ENCODE measurements around the gene SLC39A1. TPM values are rescaled to one million over a fixed set of nuclear protein-coding genes. Genes with fewer than 3 reads are reported as not detected.
"Not testable (repeated sequence)": the region's sequence is repeated elsewhere in the genome, so short reads cannot be mapped to it uniquely, and the experiment has no call there.

The SLC39A1 gene
- total RNA-seq, 2 donors from 2014 or later = 14.1 to 16.4 TPM

DNA sequence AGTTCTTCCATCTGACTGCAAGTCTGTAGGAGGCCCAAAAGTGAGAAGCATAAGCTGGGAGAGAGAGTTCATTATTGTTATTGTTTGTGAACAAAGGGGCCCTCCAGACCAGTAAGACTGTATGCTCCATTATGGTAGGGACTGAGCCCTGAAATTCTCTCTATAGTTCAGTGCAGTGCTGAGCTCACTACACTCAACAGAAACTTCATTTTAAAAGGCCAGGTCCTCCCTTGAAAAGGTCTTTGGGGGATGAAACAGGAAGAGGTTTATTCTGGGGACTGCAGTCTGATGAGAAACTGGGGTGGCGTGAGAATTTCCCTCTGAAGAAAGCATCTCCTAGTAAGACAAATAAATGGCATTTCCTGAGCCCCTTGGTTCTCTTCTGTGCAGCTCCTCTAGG lies 35.1 kb downstream of the SLC39A1 start:
- Mint-ChIP-seq H3K27me3 (no peaks in the 10 kb centered on the region), H3K4me1 (peaks cover 19% of the 10 kb centered on the region), H3K36me3 (ENCODE audit: low read depth) (no peaks in the 10 kb centered on the region), H3K27ac (peak overlapping the region; percentile 39), H3K4me3 (peak overlapping the region; percentile 19)
- DNase-seq = no peak
- ATAC-seq = no peak
- no peaks in the 10 kb centered on the region for H3K9me3 ChIP-seq (ENCODE audit: control insufficient read depth, low read length, poor library complexity, severe bottlenecking)

DNA sequence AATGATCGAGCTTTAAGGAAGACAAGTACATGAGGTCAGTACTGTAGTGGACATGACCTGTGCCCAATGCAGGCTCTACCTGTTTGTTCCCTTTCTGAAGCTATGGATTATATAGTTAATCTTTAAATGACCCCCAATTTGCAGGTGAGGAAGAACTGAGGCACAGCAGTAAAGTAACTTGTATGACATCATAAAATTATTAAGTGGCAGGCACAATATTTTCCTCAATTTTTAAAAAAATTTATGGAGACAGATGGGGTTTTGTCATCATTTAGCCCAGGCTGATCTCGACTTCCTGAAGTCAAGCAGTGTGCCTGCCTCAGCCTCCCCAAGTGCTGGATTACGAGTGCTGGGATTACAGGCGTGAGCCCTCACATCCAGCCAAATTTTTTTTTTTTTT lies 36.9 kb downstream of the SLC39A1 start:
- Mint-ChIP-seq H3K27me3 (no peaks in the 10 kb centered on the region), H3K4me3 (no peak overlapping the region), H3K27ac (peak overlapping the region; percentile 19), H3K36me3 (ENCODE audit: low read depth) (no peaks in the 10 kb centered on the region), H3K4me1 (peaks cover 32% of the 10 kb centered on the region)
- DNase-seq (no peak), ATAC-seq (no peak)
- no peaks in the 10 kb centered on the region for H3K9me3 ChIP-seq (ENCODE audit: control insufficient read depth, low read length, poor library complexity, severe bottlenecking)

DNA sequence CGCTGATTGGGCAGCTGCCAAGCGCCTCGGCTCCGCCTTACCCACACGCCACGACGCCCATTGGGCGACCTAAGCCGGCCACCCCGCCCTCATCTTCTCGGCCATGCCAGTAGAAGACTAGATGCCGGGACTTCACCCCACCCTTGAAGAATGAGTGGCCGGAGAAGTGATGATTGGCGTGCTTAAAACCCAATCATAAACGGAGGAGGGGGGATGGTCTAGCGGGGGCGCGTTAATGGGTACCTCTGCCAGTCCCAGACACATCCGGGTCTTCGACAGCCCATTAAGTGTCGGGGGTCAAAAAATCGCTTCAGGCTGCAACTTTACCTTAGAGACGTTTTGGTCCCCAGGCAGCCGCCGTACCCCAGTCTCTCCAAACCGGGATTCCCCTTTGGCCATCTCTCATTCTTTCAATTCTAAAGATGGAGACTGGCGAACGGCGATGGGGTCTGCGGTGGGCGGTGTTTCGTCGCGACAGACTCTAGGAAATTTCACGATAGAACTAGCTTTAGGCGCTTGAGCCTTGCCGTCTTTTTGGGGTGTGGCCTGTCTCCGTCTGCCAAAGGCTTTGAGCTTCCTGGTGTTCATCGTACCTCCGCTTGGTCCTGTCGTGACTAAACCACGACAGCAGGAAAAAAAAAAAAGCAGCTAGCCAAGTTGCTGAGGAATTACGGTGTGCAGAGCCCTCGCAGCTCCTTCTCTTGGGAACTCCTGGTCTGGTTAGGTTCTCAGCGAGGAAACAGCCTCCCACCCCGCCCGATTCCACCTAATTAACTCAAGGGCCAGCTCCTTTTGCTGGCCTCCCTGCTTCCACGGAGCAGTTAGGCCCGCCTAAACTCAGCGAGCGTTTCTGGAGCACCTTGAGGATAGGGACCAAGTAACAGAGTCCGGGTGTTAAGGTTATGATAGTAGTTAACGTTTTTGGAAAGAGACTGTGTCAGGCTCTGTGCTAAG lies 40.1 kb downstream of the SLC39A1 start, which contains the start of gene GATAD2B:
Gene GATAD2B (minus strand): TSS at position 1 of the 954 bp plus-strand sequence. CDS start 94,625 bp downstream, outside the sequence.
- H3K27me3 Mint-ChIP-seq = no peaks in the 10 kb centered on the region
- H3K4me1 Mint-ChIP-seq = peaks cover 45% of the 10 kb centered on the region
- H3K27ac Mint-ChIP-seq = peak within 1 kb of the TSS; percentile 99
- H3K9me3 ChIP-seq (ENCODE audit: control insufficient read depth, low read length, poor library complexity, severe bottlenecking) = no peaks in the 10 kb centered on the region
- DNase-seq = peak; percentile 96 to 98 (median 96)
- no peaks in the 10 kb centered on the region for H3K36me3 Mint-ChIP-seq (ENCODE audit: low read depth)
- H3K4me3 Mint-ChIP-seq = peak within 1 kb of the TSS; percentile 97
- ATAC-seq = peak; percentile 93

DNA sequence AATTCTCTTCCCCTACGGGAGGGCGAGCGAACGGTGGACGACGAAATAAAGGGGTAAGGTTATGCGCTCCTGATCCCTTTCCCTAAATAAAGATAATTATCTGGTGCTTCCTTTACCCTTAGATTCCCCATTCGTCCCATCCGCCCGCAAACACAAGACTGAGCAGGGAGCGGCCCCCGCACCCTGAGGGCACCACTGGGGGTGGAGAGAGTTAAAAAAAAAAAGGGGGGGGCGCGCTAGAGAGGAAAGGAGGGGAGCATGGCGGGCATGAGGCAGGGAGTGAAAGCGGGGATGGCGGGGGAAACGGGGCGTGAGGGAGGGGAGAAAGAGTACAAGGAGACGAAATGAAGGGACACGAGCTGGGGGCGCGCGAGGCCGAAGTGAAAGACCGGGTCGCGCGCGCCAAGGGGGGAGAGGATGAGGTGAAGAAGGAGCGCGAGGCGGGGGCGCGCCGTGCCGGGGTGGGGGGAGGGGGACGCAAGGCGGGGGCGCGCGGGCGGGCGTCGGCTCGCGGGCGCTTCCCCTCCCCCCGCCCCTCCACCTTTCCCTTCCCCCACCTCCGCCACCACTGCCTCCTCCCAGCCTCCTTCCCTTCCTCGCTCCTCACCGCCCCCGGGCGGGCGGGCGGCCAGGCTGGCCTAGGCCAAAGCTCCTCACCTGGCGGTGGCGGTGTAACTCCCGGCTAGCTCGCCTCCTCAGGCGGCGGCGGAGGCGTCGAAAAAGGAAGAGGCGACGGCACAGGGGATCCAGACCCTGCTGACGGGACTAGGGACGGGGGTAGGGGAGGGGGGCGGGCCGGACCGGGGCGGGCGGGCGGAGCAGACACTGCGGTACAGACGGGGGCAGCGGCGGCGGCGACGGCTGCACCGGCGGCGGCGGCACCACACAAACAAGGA lies 41.0 kb downstream of the SLC39A1 start:
- H3K9me3 ChIP-seq (ENCODE audit: control insufficient read depth, low read length, poor library complexity, severe bottlenecking) = no peaks in the 10 kb centered on the region
- peaks cover 51% of the 10 kb centered on the region for H3K4me1 Mint-ChIP-seq
- peak; percentile 18 for ATAC-seq

DNA sequence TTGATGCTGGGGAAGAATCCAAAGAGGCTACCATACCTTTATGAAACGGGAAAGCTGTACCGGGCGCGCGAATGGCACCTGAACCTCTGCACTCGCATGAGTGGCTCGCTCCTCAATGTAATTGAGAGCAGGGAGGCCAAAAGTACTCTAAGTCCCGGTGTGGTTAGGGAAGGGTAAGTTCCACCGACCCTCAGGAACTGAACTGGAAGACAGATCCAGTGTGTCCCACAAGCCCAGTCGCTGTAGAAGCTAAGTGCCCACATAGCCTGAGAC lies 41.6 kb downstream of the SLC39A1 start:
- peaks cover 53% of the 10 kb centered on the region for H3K4me1 Mint-ChIP-seq
- DNase-seq (no peak), ATAC-seq (no peak)
- peak overlapping the region; percentile 99 for H3K27ac Mint-ChIP-seq
- no peaks in the 10 kb centered on the region for H3K36me3 Mint-ChIP-seq (ENCODE audit: low read depth)
- H3K9me3 ChIP-seq (ENCODE audit: control insufficient read depth, low read length, poor library complexity, severe bottlenecking) = no peaks in the 10 kb centered on the region
- no peaks in the 10 kb centered on the region for H3K27me3 Mint-ChIP-seq
- H3K4me3 Mint-ChIP-seq = peak overlapping the region; percentile 97

More for the DNA sequence above, 41.0 kb downstream of the SLC39A1 start:
- peak overlapping the region; percentile 97 for H3K4me3 Mint-ChIP-seq
- no peaks in the 10 kb centered on the region for H3K27me3 Mint-ChIP-seq
- peak overlapping the region; percentile 99 for H3K27ac Mint-ChIP-seq
- DNase-seq = peak in 1 of 3 donors; percentile 48
- no peaks in the 10 kb centered on the region for H3K36me3 Mint-ChIP-seq (ENCODE audit: low read depth)

DNA sequence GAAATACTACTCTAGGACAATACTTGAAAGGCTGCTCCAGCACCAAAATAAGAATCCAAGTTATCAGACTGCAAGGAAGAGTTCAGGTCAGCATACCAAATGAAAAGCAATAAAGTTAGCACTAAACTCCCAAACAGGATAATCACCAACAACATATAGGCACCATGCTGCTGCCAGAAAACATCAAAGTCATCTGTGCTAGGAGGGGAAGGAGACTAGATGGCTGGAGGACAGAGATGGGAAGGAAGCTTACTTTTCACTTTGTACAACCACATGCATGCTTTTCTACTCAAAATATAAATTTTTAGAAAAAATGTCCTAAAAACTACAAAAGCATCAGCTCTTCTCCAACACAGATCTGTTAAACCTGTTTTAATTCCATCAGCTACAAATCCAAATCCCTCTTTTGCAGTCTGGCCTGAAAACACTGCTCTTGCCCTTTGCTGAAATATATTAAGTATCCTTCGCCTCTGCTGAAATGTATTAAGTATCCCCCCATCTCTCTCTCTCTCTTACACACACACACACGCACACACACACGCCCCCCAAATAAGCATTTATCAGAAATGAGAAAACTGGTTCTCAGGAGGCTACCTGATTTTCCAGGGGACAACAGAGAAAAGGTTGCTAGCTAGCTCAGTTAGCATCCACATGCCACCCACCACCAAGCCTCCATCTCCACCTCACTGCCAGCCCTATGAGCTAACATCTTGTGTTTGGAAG lies 42.1 kb downstream of the SLC39A1 start:
- no peaks in the 10 kb centered on the region for H3K27me3 Mint-ChIP-seq
- H3K4me1 Mint-ChIP-seq = peaks cover 55% of the 10 kb centered on the region
- ATAC-seq (no peak), DNase-seq (no peak)
- H3K36me3 Mint-ChIP-seq (ENCODE audit: low read depth) = no peaks in the 10 kb centered on the region
- H3K4me3 Mint-ChIP-seq = peak overlapping the region; percentile 97
- no peaks in the 10 kb centered on the region for H3K9me3 ChIP-seq (ENCODE audit: control insufficient read depth, low read length, poor library complexity, severe bottlenecking)
- peak overlapping the region; percentile 99 for H3K27ac Mint-ChIP-seq

DNA sequence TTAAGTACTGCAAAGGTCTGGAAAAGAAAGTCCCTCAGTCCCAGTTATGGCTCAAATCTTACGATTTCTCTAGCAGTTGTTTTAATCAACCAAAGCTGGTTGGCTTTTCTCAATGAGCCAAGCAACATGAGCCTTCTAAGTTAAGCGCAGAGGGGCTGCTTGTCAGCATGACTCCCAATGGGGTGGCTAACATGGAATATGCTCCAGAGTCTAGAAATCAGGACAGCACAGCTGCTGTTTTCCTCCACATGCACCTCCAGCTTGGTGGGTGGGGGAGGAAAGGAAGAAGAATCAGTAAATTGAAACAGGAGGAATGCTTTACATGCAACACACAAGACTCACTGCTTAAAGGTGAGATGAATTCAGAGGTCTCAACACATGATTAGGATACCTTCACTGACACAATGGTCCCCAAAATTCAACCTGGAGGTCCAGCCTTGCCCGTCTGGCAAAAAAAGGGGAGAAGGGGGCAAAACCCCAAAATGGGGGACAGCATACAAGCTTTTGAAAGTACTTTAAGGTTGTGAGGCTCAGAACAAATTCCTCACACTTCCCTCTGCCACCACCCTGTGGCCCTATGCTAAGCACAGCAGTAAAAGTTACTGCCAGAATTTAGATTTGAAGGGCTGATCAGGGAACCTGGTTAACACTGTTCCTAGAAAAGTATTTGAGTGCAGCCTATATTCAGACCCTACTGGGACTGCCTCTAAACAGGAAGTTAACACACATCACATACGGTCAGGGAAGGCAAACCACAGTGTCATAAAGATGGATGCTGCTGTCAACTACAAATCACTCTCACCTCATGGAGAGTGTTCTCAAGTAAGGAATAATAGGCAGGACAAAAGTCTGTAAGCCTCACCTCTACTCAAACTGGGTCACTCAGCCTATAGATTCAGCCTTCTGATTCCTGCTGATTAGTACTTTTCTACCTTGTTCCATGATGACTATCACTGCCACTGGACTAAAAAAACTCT lies 43.2 kb downstream of the SLC39A1 start:
- DNase-seq (no peak), ATAC-seq (no peak)
- Mint-ChIP-seq H3K4me3 (peak overlapping the region; percentile 97), H3K4me1 (peaks cover 60% of the 10 kb centered on the region), H3K36me3 (ENCODE audit: low read depth) (no peaks in the 10 kb centered on the region), H3K27ac (peak overlapping the region; percentile 99), H3K27me3 (no peaks in the 10 kb centered on the region)
- no peaks in the 10 kb centered on the region for H3K9me3 ChIP-seq (ENCODE audit: control insufficient read depth, low read length, poor library complexity, severe bottlenecking)

DNA sequence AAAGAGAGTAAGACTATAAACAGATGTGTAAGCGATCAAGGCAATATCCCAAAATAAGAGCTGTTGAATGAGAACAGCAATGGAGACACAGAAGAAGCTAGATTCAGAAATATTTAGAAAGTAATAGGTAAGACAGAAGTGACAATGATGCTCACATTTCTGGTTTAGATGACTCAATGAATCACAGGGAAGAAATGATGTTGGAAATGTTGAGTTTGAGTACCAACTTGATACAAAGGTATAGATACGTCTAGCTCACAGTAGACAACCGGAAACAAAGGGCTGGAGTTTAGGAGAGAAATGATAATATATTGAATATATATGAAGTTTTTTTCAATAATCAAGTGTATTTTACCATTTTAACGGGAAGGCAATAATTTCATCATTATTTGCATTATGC lies 47.0 kb downstream of the SLC39A1 start:
- H3K4me3 Mint-ChIP-seq = no peak overlapping the region
- H3K27ac Mint-ChIP-seq = peak overlapping the region; percentile 63
- no peak for DNase-seq
- no peaks in the 10 kb centered on the region for H3K27me3 Mint-ChIP-seq
- no peaks in the 10 kb centered on the region for H3K9me3 ChIP-seq (ENCODE audit: control insufficient read depth, low read length, poor library complexity, severe bottlenecking)
- H3K36me3 Mint-ChIP-seq (ENCODE audit: low read depth) = no peaks in the 10 kb centered on the region
- ATAC-seq = no peak
- H3K4me1 Mint-ChIP-seq = peaks cover 49% of the 10 kb centered on the region

DNA sequence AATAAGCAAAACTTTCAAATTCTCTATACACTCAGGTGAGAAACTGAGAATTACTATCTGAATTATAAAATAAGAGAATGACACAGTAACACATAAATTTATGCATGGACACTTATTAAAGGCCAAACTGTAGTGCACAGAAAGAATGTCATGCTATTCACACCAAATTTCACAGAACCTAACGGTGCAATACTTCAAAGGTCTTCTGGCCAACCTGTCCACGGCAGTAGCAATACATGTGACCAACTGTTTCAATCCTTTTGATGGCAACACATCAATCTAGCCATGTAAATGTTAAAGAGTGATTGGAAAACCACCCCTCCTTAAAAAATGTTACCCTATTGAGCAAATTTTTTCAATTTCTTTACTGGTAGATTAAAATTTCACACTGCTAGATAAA lies 51.0 kb downstream of the SLC39A1 start:
- H3K36me3 Mint-ChIP-seq (ENCODE audit: low read depth) = peaks cover under 1% of the 10 kb centered on the region
- no peak for ATAC-seq
- peaks cover 22% of the 10 kb centered on the region for H3K4me1 Mint-ChIP-seq
- H3K9me3 ChIP-seq (ENCODE audit: control insufficient read depth, low read length, poor library complexity, severe bottlenecking) = no peaks in the 10 kb centered on the region
- H3K27me3 Mint-ChIP-seq = no peaks in the 10 kb centered on the region
- peak overlapping the region; percentile 68 for H3K27ac Mint-ChIP-seq
- DNase-seq = no peak
- no peak overlapping the region for H3K4me3 Mint-ChIP-seq

DNA sequence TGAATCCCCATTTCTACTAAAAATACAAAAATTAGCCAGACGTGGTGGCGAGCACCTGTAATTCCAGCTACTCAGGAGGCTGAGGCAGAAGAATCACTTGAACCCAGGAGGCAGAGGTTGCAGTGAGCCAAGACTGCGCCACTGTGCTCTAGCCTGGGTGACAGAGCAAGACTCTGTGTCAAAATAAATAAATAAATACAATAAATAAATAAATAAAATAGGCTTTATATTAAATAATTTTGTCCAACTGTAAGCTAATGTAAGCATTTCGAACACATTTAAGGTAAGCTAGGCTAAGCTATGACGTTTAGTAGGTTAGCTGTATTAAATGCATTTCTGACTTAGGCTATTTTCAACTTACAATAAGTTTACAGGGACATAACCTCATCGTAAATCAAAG lies 52.8 kb downstream of the SLC39A1 start:
- not testable (repeated sequence) for H3K9me3 ChIP-seq (ENCODE audit: control insufficient read depth, low read length, poor library complexity, severe bottlenecking); ATAC-seq; H3K36me3 Mint-ChIP-seq (ENCODE audit: low read depth); DNase-seq; H3K4me3 Mint-ChIP-seq; H3K27ac Mint-ChIP-seq; H3K27me3 Mint-ChIP-seq
- H3K4me1 Mint-ChIP-seq = peaks cover 21% of the 10 kb centered on the region

Measured in T-helper 17 cell (primary cell).